HepG2 (cell line): ENCODE results near the gene RAPH1. TPM values are rescaled to one million over a fixed set of nuclear protein-coding genes. Genes with fewer than 3 reads are reported as not detected.

Source experiments
- ATAC-seq: fragments of 200-7000 bp; cut with Tn5 transposase; 3 replicates; pipeline ENCODE4 v1.9.1; 2020; ENCODE audit warnings: mild to moderate bottlenecking, moderate library complexity
- BruUV-seq: library from RNA; stranded (reverse); fragments of 400-500 nt; replicated peaks from 2 replicates; lab custom pipeline; 2021; lab: Mats Ljungman, UMichigan
- CTCF ChIA-PET: fragments of 300-600 bp; formaldehyde crosslinking; extraction: SDS; loops from one replicate; lab custom pipeline; 2021; ENCODE audit warnings: low total read pairs, inconsistent platforms, low intra/inter-chr PET ratio; lab: Yijun Ruan, JAX
- POLR2A ChIA-PET: fragments of 350-600 bp; sonication (Branson Sonifier 250); formaldehyde crosslinking; loops from one replicate; lab custom pipeline; 2020; ENCODE audit warnings: antibody characterized with exemption, inconsistent platforms; lab: Yijun Ruan, JAX
- DNase-seq: peaks from one replicate; pipeline ENCODE4 v3.0.0-alpha.2; 2015; ENCODE audit warnings: low spot score
- FAIRE-seq: peaks from 3 replicates; lab custom pipeline; 2011; peaks lifted over from hg19 to GRCh38; lab: Jason Lieb, UNC
- H2AFZ ChIP-seq: one replicate; pipeline ENCODE4 v1.6.1; 2011; ENCODE audit warnings: low read length, inconsistent platforms
- H3K27ac ChIP-seq: fragments of 300-600 bp; 3 replicates; pipeline ENCODE4 v1.8.0; 2011; ENCODE audit warnings: mixed run types, mild to moderate bottlenecking, mixed read lengths, low read length, inconsistent platforms; ENCODE audit not compliant: insufficient read depth; ENCODE audit errors: extremely low read length
- H3K27me3 ChIP-seq, 2 experiments: fragments of 200-600 bp in 1 of 2; 2 replicates in 1 of 2; 3 replicates in 1 of 2; pipeline versions ENCODE4 v1.6.0 to v1.8.0; 2011; ENCODE audit warnings: low read length in 2 of 2, mild to moderate bottlenecking in 2 of 2, moderate library complexity in 2 of 2, inconsistent platforms in 1 of 2; ENCODE audit not compliant: insufficient read depth in 2 of 2, control insufficient read depth in 1 of 2
- H3K36me3 ChIP-seq, 2 experiments: fragments of 200-600 bp in 1 of 2; replicated peaks in 1 of 2; 2 replicates in 1 of 2; 3 replicates in 1 of 2; pipeline versions ENCODE4 v1.5.1 to v1.8.0; 2011; ENCODE audit warnings: low read length in 2 of 2, inconsistent platforms in 1 of 2; ENCODE audit not compliant: insufficient read depth in 2 of 2, control insufficient read depth in 1 of 2
- H3K4me1 ChIP-seq: 2 replicates; pipeline ENCODE4 v1.5.1; 2012; ENCODE audit warnings: low read length, inconsistent platforms; ENCODE audit not compliant: insufficient read depth
- H3K4me2 ChIP-seq: 2 replicates; pipeline ENCODE4 v1.6.0; 2011; ENCODE audit warnings: low read depth, low read length, inconsistent platforms
- H3K4me3 ChIP-seq, 3 experiments: fragments of 200-600 bp in 1 of 3; sonication (generic), shearing (Covaris generic) in 1 of 3; replicated peaks in 1 of 3; 2 replicates each; pipeline ENCODE4 v1.5.1; 2011 to 2016; ENCODE audit warnings: low read length in 3 of 3, inconsistent platforms in 2 of 3, low read depth in 2 of 3, mild to moderate bottlenecking in 2 of 3, control low read depth in 1 of 3, mixed read lengths in 1 of 3; ENCODE audit not compliant: insufficient read depth in 1 of 3
- H3K79me2 ChIP-seq: one replicate; pipeline ENCODE4 v1.6.1; 2011; ENCODE audit warnings: low read length, inconsistent platforms; ENCODE audit not compliant: insufficient read depth
- H3K9ac ChIP-seq: 2 replicates; pipeline ENCODE4 v1.6.0; 2011; ENCODE audit warnings: mild to moderate bottlenecking, low read depth, low read length, inconsistent platforms; ENCODE audit not compliant: insufficient read depth
- H3K9me3 ChIP-seq: 2 replicates; pipeline ENCODE4 v1.5.1; 2012; ENCODE audit warnings: mild to moderate bottlenecking, low read length
- H4K20me1 ChIP-seq: 2 replicates; pipeline ENCODE4 v1.6.0; 2011; ENCODE audit warnings: inconsistent platforms, mild to moderate bottlenecking, low read length, moderate library complexity; ENCODE audit not compliant: insufficient read depth
- SOX13 ChIP-seq, 3 experiments: fragments of 450-650 bp in 1 of 3; sonication (generic) in 1 of 3; formaldehyde crosslinking in 1 of 3; IDR thresholded peaks in 2 of 3; conservative IDR thresholded peaks in 1 of 3; 2 replicates each; pipeline versions ENCODE4 v1.5.0 to v1.6.1; 2016 to 2020; ENCODE audit warnings: antibody characterized with exemption in 1 of 3, mild to moderate bottlenecking in 1 of 3, missing compliant biosample characterization in 1 of 3, missing genetic modification reagents in 1 of 3, moderate library complexity in 1 of 3
- SOX5 ChIP-seq: IDR thresholded peaks from 2 replicates; pipeline ENCODE4 v1.6.1; 2016; ENCODE audit warnings: borderline replicate concordance
- WGBS: methylation state at CpG from one replicate; pipeline ENCODE4 v1.1.6; 2017; ENCODE audit warnings: low lambda C conversion rate; 5-methylcytosine and 5-hydroxymethylcytosine counted together
- in situ Hi-C: cut with HindIII; loops from 2 replicates; pipeline ENCODE4 v1.10.0; 2017; ENCODE audit warnings: low pct_unique_long_range_greater_than_20kb; ENCODE audit not compliant: extremely low pct_ligation_motif_present
- intact Hi-C: fragments of 100-400 bp; cut with micrococcal nuclease; formaldehyde crosslinking; loops from one replicate; pipeline ENCODE4 v1.10.0; 2022; ENCODE audit not compliant: unreplicated experiment
- polyA plus RNA-seq, 8 experiments: library from polyadenylated mRNA; depleted of rRNA in 3 of 8; stranded (reverse) in 7 of 8; unstranded in 1 of 8; fragments of >200 nt; fragmentation: Illumina TruSeq in 4 of 8; extraction: Trizol in 4 of 8; gene quantifications; 2 replicates each; pipeline versions ENCODE4 v1.2.1 to v1.2.3, GENCODE V29; 2011 to 2016; ENCODE audit warnings: low read depth in 4 of 8, missing spikeins in 1 of 8, mixed read lengths in 1 of 8; ENCODE audit not compliant: insufficient read depth in 1 of 8
- total RNA-seq, 5 experiments: library from RNA; depleted of rRNA; stranded (reverse); fragments of >200 nt; fragmentation: Illumina TruSeq; extraction: Trizol; gene quantifications; 2 replicates each; pipeline ENCODE4 v1.2.3, GENCODE V29; 2016; ENCODE audit warnings: low read depth in 1 of 5
- TF ChIP-seq, protein P1 (sequence below): sonication (generic); formaldehyde crosslinking; conservative IDR thresholded peaks from 2 replicates; pipeline ENCODE4 v1.4.0; 2020; ENCODE audit warnings: mild to moderate bottlenecking, missing genetic modification reagents, moderate library complexity
- TF ChIP-seq, protein P2 (sequence below): sonication (generic); formaldehyde crosslinking; IDR thresholded peaks from 2 replicates; pipeline ENCODE4 v1.8.1; 2023; ENCODE audit warnings: missing genetic modification reagents, inconsistent platforms, borderline replicate concordance

Gene RAPH1
- total and polyA plus RNA-seq, 2 of the 13 experiments (the other 11 are each of a cell fraction or from before 2014, with no cell fraction given), result 5.3 to 6.7 TPM

DNA sequence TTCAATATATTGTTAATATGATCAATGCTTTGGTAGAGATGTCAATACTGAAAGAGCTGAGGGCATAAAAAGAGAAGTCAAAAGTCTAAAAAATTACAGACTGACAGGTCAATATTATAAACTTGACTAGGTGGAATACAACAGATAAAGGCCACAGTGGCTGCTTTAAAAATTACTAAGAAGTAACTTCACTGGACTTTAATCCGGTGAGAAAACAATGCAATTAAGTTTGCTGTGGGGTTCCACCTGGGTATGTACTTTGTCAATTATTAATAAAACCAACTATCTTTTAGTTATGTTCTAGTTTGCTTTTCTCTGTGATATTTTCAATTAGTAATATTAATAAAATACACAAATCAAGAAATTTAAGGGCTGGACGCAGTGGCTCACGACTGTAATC lies 44.7 kb downstream of the RAPH1 start:
- FAIRE-seq (no peak), DNase-seq (peak; percentile 8), ATAC-seq (peak; percentile 58)
- H3K9ac ChIP-seq, result no peak overlapping the region
- peaks cover 7 to 22% of the 10 kb centered on the region in 2 experiments for H3K36me3 ChIP-seq
- in situ Hi-C loops, result no loop called here
- BruUV-seq, result no TSS peak
- H3K4me3 ChIP-seq, result no peak overlapping the region
- 83% methylated on average over 3 of the region's 3 CpGs for WGBS
- H3K27me3 ChIP-seq, result no peaks in the 10 kb centered on the region
- ChIA-PET CTCF (no interaction called here), POLR2A (interaction anchor here (1.4 kb wide), 1 partner anchor 45 kb away, joined by 3 read pairs; no protein-coding TSS in a partner anchor)
- H3K27ac ChIP-seq, result peak overlapping the region; percentile 10
- no peaks in the 10 kb centered on the region for H3K79me2 ChIP-seq
- intact Hi-C loops, result no loop called here
- H3K9me3 ChIP-seq, result no peaks in the 10 kb centered on the region
- TF ChIP-seq, protein P1, sequence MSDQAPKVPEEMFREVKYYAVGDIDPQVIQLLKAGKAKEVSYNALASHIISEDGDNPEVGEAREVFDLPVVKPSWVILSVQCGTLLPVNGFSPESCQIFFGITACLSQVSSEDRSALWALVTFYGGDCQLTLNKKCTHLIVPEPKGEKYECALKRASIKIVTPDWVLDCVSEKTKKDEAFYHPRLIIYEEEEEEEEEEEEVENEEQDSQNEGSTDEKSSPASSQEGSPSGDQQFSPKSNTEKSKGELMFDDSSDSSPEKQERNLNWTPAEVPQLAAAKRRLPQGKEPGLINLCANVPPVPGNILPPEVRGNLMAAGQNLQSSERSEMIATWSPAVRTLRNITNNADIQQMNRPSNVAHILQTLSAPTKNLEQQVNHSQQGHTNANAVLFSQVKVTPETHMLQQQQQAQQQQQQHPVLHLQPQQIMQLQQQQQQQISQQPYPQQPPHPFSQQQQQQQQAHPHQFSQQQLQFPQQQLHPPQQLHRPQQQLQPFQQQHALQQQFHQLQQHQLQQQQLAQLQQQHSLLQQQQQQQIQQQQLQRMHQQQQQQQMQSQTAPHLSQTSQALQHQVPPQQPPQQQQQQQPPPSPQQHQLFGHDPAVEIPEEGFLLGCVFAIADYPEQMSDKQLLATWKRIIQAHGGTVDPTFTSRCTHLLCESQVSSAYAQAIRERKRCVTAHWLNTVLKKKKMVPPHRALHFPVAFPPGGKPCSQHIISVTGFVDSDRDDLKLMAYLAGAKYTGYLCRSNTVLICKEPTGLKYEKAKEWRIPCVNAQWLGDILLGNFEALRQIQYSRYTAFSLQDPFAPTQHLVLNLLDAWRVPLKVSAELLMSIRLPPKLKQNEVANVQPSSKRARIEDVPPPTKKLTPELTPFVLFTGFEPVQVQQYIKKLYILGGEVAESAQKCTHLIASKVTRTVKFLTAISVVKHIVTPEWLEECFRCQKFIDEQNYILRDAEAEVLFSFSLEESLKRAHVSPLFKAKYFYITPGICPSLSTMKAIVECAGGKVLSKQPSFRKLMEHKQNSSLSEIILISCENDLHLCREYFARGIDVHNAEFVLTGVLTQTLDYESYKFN (CRISPR knock-in tag), result 0 out of 2 replicates have a peak, but pooled peaks have one; percentile 33
- TF ChIP-seq SOX5 (CRISPR knock-in tag) (0 out of 2 replicates have a peak, but pooled peaks have one; percentile 26), SOX13 (IDR thresholded peaks at IDR 0.05) (no peak), SOX13 (CRISPR knock-in tag; conservative IDR thresholded peaks at IDR 0.05 in 1 of 2, IDR thresholded peaks at IDR 0.05 in 1 of 2) (peak in 1 of 2 experiments; percentile 19; a peak in 1 of 4 replicates)
- TF ChIP-seq, protein P2, sequence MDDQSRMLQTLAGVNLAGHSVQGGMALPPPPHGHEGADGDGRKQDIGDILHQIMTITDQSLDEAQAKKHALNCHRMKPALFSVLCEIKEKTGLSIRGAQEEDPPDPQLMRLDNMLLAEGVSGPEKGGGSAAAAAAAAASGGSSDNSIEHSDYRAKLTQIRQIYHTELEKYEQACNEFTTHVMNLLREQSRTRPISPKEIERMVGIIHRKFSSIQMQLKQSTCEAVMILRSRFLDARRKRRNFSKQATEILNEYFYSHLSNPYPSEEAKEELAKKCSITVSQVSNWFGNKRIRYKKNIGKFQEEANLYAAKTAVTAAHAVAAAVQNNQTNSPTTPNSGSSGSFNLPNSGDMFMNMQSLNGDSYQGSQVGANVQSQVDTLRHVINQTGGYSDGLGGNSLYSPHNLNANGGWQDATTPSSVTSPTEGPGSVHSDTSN, result no peak
- 0 out of 2 replicates have a peak overlapping the region, but pooled peaks have one; percentile 4 for H3K4me2 ChIP-seq
- H4K20me1 ChIP-seq, result no peaks in the 10 kb centered on the region
- H2AFZ ChIP-seq, result no peak overlapping the region
- peaks cover 15% of the 10 kb centered on the region for H3K4me1 ChIP-seq
